GM19239 (cell line): ENCODE results near the gene UNC5A.

Source experiments
- DNase-seq: peaks from one replicate; pipeline ENCODE4 v3.0.0; 2011; ENCODE audit warnings: low spot score; ENCODE audit not compliant: insufficient read length
- FAIRE-seq: peaks from 2 replicates; lab custom pipeline; 2011; peaks lifted over from hg19 to GRCh38; lab: Jason Lieb, UNC

The UNC5A gene

GRCh38 chr5:176798949-176799348, 11.4 kb upstream of the UNC5A start:
- DNase-seq = no peak
- FAIRE-seq = no peak

GRCh38 chr5:176799488-176799887, 10.9 kb upstream of the UNC5A start:
- no peak for FAIRE-seq

GRCh38 chr5:176800024-176800423, 10.3 kb upstream of the UNC5A start:
- DNase-seq = no peak
- FAIRE-seq = no peak

More at GRCh38 chr5:176799488-176799887, 10.9 kb upstream of the UNC5A start:
- DNase-seq = no peak

- FAIRE-seq (no peak), DNase-seq (no peak)
Observed at GRCh38 chr5:176802116-176802784, 8.1 kb upstream of the UNC5A start.

GRCh38 chr5:176803068-176803942, 7.1 kb upstream of the UNC5A start:
- DNase-seq = no peak
- FAIRE-seq = no peak

- DNase-seq = no peak
- FAIRE-seq = no peak
Observed at GRCh38 chr5:176803943-176804498, 6.3 kb upstream of the UNC5A start.

GRCh38 chr5:176806137-176806536, 4.2 kb upstream of the UNC5A start:
- FAIRE-seq (no peak), DNase-seq (no peak)

GRCh38 chr5:176809544-176810080, 747 bp upstream of the UNC5A start:
- FAIRE-seq (no peak), DNase-seq (no peak)

GRCh38 chr5:176810687-176811501, 535 bp downstream of the UNC5A start:
- no peak for FAIRE-seq

GRCh38 chr5:176812269-176813259, 2.2 kb downstream of the UNC5A start:
- no peak for DNase-seq
- no peak for FAIRE-seq

More at GRCh38 chr5:176810687-176811501, 535 bp downstream of the UNC5A start:
- no peak for DNase-seq

- FAIRE-seq (no peak), DNase-seq (no peak)
Observed at GRCh38 chr5:176813587-176814312, 3.4 kb downstream of the UNC5A start.

GRCh38 chr5:176814313-176814685, 3.9 kb downstream of the UNC5A start:
- DNase-seq = no peak
- no peak for FAIRE-seq

- DNase-seq (no peak), FAIRE-seq (no peak)
Observed at GRCh38 chr5:176814836-176815438, 4.6 kb downstream of the UNC5A start.

- DNase-seq (no peak), FAIRE-seq (no peak)
Observed at GRCh38 chr5:176816043-176816745, 5.8 kb downstream of the UNC5A start.

- FAIRE-seq = no peak
- no peak for DNase-seq
Observed at GRCh38 chr5:176816791-176817347, 6.5 kb downstream of the UNC5A start.

GRCh38 chr5:176817369-176817840, 7.0 kb downstream of the UNC5A start:
- FAIRE-seq (no peak), DNase-seq (no peak)

GRCh38 chr5:176817841-176818377, 7.5 kb downstream of the UNC5A start:
- DNase-seq = no peak
- no peak for FAIRE-seq
